Inflammatory macrophage treated with lipopolysaccharide for 1 hour (primary cell): ENCODE data around the gene ANKS1B.
"Not testable (repeated sequence)": the region's sequence is repeated elsewhere in the genome, so short reads cannot be mapped to it uniquely, and the experiment has no call there.

ENCODE experiments used
- DNase-seq, 2 donors: peaks; one replicate each; pipeline ENCODE4 v3.0.0-alpha.2; 2020 to 2022

ANKS1B gene

DNA sequence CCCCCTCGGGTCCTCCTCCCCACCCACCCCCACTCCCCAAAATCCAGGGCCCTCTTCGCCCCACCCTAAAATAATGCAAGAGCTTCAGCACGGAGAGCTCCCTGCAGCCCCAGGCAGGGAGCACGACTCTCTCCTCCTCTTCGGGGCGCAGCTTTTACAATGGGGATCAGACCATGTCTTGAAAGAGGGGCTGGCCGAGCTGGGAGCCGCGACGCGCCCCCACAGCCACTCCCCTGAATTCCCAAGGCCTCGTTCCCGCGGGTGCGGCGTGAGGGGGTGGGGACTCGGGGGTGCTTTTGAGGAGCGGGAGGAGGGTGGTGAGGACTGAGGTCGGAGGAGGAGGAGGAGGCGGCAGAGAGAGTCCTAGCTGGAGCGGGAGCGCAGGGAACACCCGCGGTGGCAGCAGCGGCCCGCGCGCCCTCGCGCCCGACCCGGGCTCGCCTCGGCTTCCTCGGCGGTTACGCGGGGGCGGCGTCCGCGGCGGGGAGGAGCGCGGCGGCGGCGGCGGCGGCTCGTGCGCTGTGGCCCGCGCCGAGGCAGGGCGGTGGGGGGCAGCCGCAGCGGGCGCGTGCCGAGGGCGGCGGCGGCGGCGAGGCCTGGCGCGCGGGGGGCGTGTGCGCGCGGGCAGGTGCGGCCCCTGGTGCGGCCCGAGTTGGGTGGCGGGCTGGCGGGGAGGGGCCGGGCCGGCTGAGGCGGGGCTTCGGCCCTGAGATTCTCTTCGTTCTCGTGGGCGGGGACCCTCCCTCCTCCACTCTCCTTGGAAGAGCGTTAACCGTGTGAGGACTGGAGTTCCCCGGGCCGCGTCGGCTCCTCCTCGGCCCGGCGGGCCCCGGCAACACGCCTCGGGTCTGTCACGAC, at the start of gene ANKS1B:
TSS of gene ANKS1B (minus strand) at position 666 of the 858 bp plus-strand sequence. CDS start 699 bp downstream, outside the sequence.
- peak in 1 of 2 donors; percentile 6 for DNase-seq

DNA sequence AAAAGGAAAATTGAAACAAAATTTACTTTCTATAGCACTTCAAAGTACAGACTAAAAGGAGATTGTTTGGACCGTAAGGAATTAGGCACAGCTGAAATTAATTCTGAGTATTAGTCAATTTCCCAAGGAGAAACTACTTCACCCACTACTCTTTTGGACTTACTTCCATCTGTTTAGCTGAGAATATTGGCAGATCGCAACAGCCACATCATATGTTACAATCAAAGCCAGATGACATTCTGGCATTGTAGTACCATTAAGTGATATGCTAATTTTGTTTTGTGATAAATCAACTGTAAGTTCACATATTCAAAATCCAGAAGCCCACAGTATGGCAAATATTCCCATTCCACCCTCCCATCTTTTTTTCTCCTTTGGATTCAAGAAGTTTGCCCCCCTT, 47.1 kb upstream of the ANKS1B start:
- DNase-seq = no peak

DNA sequence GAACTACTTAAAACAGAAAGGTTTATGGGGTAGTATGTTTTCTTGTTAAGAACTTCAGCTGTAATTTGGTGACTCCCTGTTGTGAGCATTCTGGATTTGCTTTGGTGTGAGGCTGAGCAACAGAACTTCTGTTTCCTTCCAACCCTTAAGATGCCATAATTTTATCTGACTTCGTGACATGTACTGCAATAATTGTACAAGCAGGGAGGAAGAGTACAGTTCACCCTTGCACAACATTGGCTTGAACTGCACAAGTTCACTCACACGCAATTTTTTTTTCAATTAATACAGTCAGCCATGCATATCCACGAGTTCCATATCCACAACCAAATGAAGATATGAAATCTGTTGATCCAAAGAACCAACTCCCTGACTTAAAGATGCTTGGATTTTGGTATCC, 42.9 kb upstream of the ANKS1B start:
- DNase-seq = no peak

DNA sequence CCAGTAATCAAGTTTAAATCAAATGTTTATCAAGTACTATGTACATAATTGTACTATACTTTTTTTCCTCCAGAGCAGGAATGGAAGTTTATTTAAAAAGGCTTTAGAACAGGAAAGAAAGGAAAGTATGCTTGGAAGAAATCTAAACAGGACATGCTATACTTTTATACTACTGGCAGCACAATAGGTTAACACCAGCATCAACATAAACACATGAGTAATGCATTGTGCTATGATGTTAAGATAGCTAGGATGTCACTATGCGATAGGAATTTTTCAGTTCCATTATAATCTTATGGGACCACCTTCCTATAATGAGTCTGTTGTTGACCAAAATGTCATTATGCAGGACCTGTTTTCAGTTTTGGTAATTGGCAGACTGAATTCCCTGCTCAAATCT, 41.5 kb upstream of the ANKS1B start:
- no peak for DNase-seq

DNA sequence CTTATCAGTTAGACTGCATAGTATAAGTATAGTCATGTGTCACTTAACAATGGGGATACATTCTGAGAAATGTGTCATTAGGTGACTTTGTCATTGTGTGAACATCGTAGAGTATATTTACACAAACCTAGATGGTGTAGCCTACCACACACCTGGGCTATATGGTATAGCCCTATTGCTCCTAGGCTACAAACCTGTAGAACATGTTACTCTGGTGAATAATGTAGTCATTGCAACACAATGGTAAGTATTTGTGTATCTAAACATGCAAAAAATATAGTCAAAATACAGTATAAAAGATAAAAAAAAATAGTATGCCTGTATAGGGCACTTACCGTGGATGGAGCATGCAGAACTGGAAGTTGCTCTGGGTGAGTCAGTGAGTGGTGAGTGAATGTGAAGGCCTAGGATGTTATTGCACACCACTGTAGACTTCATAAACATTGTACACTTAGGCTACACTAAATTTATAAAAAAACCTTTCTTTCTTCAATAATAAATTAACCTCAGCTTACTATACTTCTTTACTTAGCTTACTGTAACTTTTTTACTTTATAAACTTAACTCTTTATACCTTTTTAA, 40.3 kb upstream of the ANKS1B start:
- no peak for DNase-seq

DNA sequence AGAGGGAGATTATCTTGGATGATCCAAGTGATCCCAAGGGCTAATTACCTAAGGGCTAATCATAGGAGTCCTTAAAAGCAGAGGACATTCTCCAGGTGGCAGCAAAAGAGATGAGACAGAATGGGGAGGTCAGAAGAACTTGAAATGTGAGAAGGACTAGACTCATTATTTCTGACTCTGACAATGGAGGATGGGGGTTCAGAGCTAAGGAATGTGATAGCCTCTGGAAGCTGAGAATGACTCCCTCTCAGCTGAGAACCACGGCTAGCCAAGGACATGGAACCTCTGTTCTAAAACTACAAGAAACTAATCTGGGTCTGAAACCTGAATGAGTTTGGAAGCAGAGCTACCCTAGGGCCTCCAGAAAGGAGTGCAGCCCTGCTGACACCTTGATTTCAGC, 35.6 kb upstream of the ANKS1B start:
- DNase-seq = no peak

DNA sequence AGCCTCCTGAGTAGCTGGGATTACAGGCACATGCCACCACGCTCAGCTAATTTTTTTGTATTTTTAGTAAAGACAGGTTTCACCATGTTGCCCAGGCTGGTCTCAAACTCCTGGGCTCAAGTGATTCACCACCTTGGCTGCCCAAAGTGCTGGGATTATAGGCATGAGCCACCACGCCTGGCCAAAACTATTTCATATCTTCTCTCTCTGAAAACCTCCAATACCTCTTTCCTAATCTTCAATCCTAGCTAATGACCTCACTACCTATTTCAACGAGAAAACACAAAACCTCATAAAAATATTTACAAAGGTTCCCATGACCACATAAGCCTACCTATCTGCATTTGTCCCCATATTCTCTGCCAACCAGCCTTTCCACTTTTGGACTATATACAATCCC, 32.3 kb upstream of the ANKS1B start:
- DNase-seq = no peak

DNA sequence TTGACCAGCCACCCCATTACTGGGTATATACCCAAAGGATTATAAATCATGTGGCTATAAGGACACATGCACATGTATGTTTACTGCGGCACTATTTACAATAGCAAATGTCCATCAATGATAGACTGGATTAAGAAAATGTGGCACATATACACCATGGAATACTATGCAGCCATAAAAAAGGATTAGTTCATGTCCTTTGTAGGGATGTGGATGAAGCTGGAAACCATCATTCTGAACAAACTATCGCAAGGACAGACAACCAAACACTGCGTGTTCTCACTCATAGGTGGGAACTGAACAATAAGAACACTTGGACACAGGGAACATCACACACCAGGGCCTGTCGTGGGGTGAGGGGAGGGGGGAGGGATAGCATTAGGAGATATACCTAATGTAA, 31.6 kb upstream of the ANKS1B start:
- DNase-seq = not testable (repeated sequence)

DNA sequence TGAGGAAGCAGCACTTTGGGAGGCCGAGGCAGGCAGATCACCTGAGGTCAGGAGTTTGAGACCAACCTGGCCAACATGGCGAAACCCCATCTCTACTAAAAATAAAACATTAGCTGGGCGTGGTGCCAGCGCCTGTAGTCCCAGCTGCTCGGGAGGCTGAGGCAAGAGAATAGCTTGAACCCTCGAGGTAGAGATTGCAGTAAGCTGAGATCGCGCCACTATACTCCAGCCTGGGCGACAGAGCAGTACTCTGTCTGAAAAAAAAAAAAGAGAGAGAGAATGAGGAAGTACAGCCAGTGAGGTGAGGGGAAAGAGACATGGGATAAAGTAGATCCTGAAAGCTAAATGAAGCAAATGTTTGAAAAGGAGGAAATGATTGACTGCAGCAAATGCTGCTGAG, 21.1 kb upstream of the ANKS1B start:
- not testable (repeated sequence) for DNase-seq

DNA sequence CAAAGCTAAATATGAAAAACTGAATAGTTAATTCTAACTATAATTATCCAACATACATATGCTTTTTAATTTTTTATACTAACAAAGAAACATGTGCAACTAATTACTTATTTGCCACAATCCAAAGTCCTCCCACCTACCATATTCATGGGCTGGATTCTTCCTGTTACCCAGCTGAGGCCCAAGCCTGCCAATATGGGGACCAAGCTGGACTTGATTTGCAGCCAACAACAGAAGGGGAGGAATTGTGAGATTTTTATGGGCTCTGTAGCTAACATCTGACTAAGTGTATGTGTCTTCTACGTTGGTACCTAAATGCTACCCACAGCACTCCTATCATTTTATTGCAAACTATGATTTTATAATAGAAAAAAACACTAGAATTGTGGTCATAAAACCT, 13.1 kb upstream of the ANKS1B start:
- DNase-seq = no peak

DNA sequence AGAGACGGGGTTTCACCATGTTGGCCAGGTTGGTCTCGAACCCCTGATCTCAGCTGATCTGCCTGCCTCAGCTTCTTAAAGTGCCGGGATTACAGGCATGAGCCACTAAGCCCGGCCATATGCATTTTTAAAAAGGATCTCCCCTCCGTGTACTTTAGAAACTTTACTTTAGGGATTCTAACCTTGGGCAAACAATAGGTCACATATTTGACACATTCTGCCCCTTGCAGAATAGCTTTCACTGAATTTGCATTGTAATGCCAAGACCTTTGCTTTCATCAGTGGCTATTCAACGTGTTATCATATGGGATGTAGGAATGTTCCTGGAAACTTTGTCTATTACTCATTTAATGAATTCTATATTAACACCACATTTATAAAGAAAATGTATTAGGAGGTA, 11.4 kb upstream of the ANKS1B start:
- no peak for DNase-seq

DNA sequence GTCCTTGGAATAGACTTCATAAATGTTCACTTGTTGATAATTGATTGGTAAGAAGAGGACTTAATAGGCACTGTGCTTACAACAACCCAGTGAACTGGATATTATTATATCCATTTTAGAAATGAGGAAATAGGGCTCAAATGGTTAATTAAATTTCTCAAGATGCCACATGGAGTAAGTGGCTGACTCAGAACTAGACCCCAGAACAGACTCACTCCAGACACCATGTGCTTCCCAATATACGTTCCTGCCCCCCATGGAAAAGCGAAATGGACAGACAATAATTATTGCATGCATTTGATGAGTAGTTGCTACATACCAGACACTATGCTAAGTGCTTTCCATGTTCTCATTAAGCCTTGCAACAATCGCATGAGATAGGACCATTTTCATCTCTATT, 895 bp upstream of the ANKS1B start:
- DNase-seq = no peak

DNA sequence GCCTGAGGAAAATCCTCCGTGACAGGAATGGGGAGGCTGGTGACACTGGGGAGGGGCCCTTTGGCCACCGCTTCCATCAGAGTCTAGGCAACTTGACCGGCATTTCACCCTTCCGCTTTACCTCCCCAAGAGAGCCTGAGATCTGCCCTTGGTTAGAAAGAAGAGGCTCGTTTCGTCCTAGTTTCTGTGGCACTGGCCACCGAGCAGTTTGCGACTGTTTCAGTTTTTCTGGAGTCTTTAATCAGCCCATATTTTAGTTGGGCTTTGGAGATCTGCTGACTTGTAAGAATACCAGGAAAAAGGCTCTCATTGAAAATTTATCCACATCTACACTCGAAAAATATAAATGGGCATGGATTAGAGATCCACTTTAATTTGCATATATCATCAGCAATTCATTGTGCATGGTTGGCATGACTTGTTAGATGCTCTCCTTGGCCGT, 414 bp upstream of the ANKS1B start:
- no peak for DNase-seq

DNA sequence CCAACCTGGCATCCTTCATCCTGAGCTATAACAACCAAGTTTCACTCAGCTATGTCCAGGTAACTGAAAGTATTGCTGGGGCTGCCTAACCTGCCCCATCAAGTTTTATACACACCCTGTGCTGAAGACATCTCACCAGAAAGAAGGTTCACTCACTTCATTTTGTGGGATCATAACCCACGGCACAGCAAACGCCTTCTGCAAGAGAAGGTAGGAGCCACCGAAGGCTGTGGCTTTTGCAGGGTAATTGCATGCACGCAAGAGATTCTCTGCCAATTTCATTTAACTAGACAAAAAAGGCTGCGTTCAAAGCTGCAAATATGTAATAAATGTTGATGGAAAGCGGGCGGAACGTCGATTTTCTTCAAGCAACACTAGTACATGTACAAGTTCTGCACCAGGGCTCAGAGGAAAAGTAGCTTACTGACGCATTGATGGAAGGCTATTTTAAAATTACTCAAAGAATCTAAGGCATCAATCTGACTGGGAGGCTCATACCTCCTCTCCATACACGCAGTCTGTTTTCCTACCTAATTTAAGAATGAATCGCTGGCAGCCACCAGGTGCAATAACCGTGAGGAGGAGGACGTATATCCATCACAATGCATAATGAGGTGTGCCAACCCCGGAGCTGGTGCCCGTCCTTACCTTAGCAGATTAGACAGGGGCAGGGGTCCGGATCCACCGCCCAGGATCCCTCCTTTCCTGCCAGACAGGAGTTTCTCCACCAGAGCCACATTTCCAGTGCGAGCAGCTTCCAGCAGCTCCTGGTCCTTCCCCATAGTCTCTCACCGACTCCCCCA, 1.1 kb downstream of the ANKS1B start:
- DNase-seq = no peak

DNA sequence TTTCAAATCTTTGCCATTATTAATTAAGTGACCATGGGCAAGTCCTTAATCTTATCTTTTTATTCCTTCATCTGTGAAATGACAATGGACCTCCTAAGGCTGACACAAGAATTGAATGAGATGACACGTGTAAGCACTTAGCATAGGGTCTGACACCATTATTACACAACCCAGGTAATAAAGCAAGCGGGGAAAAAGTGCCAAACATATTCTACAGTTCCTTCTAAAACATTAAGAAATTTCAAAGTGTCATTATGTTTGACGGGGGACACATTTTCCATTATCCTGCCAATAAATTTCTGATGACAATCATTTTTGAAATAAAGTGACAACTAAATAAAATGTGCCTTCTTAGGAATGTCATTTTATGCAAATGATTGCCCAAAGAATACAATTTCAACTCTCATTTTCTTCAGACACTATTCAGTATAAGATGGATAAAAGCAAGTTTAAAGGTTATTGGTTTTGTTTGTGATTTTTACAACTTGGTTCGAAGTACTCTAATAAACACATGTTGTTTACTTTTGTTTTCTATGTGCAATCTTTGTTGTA, 3.0 kb downstream of the ANKS1B start:
- no peak for DNase-seq

DNA sequence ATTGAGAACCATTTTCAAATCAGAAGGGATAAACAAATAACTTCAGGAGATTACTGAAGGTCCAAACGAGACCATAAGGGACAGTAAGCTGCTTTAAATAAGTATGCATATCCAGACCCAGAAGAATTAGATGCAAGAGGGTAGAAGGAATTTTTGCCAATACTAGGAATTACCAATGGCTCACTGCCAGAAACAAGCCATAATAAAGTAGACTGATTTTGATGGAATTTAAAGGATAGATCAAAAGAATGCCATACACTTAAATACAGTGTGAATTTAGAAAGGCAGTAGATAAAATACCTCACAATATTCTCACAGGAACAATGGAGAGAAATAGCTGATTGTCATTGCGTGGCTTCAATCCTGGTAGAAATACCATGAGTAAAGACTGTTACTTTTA, 5.3 kb downstream of the ANKS1B start:
- no peak for DNase-seq

DNA sequence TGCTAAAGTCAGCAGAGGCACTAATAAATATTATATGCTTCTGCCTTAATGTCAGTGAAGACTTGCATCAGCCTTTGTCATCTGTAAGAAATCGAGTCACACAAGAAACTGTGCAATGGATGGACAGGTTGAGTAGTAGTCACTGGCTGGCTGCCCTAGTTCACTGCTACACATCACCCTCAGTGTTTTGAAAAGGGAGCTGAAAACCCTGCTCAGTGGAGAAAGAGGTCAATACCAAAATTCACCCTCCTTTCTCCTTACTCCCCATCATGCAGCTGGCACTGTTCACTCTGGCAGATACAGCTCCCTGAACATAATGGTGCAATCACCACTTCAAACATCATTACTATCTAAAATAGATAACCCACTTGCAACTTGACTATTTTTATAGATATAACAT, 6.6 kb downstream of the ANKS1B start:
- DNase-seq = no peak

DNA sequence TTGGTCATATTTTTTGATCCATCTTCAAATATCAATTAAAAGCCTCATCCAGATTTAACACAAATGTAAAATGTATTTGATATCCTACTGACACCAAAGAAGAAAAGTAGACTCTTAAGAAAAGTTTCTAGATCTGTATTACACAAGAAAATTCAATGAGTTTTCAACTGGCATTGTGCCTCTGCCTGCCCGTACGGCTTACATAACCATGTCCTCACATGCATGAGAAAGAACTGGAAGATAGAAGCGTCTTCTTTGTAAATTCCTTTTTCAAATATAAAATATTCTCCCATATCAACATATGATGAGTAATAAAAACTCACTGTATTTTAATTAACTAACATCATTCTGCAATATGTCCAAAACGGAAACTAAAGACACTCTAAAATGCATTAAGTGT, 7.2 kb downstream of the ANKS1B start:
- no peak for DNase-seq

DNA sequence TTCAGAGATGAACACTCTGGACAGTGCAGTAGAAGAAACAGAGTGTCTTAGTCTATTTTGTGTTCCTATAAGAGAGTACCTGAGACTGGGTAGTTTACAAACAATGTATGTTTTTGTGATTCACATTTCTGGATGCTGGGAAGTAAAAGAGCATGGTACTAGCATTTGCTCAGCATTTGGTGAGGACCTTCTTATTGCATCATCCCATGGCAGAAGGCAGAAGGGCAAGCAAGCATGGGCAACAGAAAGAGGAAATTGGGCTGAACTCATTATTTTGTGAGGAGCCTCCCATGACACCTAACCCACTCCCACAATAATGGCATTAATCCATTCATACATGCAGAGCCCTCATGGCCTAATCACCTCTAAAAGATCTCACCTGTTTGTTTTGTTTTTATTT, 8.0 kb downstream of the ANKS1B start:
- DNase-seq = no peak

DNA sequence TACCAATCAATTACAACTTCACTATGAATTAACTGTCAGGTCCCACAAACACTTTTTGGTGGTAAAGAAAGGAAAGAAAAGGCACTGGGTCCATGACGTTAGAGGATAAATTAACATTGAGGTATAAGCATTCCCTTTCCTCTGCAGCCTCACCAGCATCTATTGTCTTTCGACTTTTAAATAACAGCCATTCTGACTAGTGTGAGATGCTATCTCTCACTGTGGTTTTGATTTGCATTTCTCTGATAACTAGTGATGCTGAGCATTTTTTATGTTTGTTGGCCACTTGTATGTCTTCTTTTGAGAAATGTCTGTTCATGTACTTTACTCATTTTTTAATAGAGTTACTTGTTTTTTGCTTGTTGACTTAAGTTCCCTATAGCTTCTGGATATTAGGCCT, 9.4 kb downstream of the ANKS1B start:
- DNase-seq = no peak

DNA sequence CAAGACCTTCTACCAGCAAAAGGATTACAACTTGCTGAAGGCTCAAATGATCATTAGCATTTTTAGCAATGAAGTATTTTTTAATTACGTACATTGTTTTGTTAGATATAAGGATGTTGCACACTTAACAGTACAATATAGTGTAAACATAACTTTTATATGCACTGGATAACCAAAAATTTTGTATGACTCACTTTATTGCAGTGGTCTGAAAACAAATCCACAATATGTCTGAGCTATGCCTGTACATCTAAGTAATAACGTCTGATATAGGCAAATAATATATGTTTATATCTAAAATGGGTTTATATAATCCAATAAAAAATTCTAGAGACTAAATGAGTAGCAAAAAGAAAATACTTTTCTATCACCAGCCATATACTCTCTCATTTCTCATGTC, 10.6 kb downstream of the ANKS1B start:
- no peak for DNase-seq

DNA sequence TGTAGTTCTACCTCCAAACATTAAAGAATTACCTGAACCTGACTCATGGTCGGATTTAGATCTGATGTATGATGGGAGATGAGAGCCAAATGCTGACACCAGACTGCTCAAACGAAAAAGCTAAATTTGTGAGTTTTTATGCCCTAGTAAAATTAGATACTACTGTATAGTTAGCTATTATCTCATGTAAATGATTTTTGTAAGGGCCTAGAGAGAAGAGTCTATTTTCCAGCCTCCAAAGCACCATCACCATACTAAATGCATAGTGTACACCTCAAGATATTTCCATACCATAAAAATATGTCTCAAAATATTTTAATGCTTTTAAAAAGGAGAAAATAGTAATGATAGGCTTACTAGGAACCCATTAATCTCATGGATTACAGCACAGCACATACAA, 18.3 kb downstream of the ANKS1B start:
- no peak for DNase-seq

DNA sequence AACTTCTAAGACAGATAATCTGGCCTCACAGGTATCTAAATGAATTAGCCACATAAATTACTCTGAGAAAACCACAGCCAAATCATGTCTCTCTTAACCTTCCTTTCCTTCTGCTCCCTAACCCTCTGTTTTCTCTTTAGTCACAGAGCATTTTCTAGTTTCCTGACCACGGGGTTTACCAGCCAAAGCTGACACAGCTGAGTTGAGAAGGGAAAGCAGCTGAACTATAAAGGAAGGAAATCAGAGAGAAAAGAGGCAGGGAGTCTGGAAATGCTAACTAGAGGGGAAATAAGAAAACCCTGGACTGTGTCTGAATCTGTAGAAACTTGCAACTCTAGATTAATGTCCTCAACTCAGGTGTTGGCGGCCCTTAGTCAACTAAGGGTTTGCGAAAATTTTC, 24.4 kb downstream of the ANKS1B start:
- DNase-seq = no peak
